ENCODE measurements around the gene CLEC2A.

CLEC2A gene

DNA sequence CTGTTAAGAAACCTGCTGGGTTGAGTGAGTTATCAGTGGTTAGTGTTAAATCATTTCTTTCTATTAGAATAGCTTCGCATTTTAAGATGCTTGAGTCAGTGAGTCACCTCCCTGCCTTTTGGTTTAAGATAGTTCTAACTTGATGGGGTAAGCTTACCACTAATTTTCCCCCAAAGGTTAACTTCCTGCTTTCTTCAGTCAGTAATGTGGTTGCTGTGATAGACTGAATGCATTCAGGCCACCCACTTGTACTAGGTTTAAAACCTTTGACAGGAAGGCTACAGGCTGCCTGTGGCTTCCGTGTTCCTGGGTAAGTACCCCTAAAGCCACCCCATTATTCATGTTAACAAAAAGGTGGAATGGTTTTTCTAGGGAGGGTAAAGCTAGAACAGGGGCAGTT is 25.3 kb downstream of the CLEC2A start:
- Histone ChIP-seq H2BK120ac (ENCODE audit: low read depth, low read length) (no peak overlapping the region), H3K4me3 (ENCODE audit: insufficient read depth in 1 of 2, low read depth in 1 of 2, low read length in 2 of 2) (no peak overlapping the region), H3K23ac (ENCODE audit: low read length in 2 of 2) (no peak overlapping the region), H3K79me1 (replicated peaks; ENCODE audit: low read length, poor library complexity, severe bottlenecking) (no peaks in the 10 kb centered on the region), H3K18ac (ENCODE audit: low read depth in 1 of 2, low read length in 2 of 2) (no peak overlapping the region), H3K9ac (ENCODE audit: low read length) (no peak overlapping the region), H3K4me1 (ENCODE audit: control insufficient read depth, insufficient read depth, low read depth, low read length) (no peaks in the 10 kb centered on the region), H3K36me3 (ENCODE audit: control insufficient read depth in 1 of 2, insufficient read depth in 2 of 2, low read depth in 1 of 2, low read length in 2 of 2) (no peaks in the 10 kb centered on the region), H2BK12ac (ENCODE audit: low read length in 2 of 2) (no peak overlapping the region), H3K27me3 (ENCODE audit: control insufficient read depth in 1 of 2, insufficient read depth in 1 of 2, low read length in 2 of 2) (no peaks in the 10 kb centered on the region), H4K8ac (ENCODE audit: low read length) (no peak overlapping the region), H2BK15ac (ENCODE audit: low read depth, poor library complexity, severe bottlenecking) (peak overlapping the region; percentile 46), H4K91ac (ENCODE audit: low read length) (no peak overlapping the region), H2AK5ac (ENCODE audit: low read length, severe bottlenecking) (no peak overlapping the region), H3K4me2 (ENCODE audit: low read length, poor library complexity, severe bottlenecking) (no peak overlapping the region), H2BK5ac (ENCODE audit: low read depth, low read length, poor library complexity, severe bottlenecking) (no peak overlapping the region), H3K4ac (ENCODE audit: low read depth in 1 of 2, low read length in 2 of 2) (no peak overlapping the region), H2AFZ (ENCODE audit: low read depth, low read length) (no peak overlapping the region), H3K27ac (ENCODE audit: low read length, poor library complexity, severe bottlenecking) (no peak overlapping the region), H3K14ac (ENCODE audit: low read length in 2 of 2) (no peak overlapping the region), H3K9me3 (ENCODE audit: control insufficient read depth, low read length) (peaks cover 39% of the 10 kb centered on the region)
- no peak for DNase-seq
- WGBS: 100% methylated on average over 1 of the region's 2 CpGs

DNA sequence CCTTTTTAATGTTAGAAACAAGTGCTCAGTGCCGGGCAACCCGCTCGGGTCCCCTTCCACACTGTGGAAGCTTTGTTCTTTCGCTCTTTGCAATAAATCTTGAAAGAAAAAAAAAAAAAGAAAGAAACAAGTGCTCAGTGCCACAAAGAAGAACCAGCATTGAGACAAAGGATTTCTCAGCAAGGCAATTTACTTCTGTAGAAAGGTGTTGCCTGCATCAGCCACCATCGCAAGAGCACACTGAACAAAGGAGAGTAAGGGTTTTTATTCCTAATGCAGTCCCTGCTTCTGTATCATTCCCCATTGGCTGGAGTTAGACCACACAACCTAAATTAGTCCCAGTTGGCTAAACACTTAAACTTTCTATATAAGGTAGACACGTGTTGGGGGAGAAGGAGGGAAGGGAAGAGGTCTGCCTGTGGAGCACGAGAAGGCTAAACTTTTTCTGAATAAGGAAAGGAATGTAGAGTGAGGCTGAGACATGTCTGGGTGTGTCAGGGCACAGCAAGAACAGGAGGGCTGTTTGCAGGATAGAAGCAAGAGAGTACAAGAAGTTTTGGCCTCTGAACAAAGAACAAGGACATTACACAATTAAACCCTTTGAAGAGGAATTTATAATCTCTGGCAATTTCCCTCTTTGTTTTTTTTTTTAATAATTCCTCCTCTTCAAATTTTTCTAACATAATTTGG is 29.5 kb downstream of the CLEC2A start:
- Histone ChIP-seq H2BK5ac (ENCODE audit: low read depth, low read length, poor library complexity, severe bottlenecking) (no peak overlapping the region), H3K14ac (ENCODE audit: low read length in 2 of 2) (no peak overlapping the region), H3K9ac (ENCODE audit: low read length) (no peak overlapping the region), H2AFZ (ENCODE audit: low read depth, low read length) (no peak overlapping the region), H2AK5ac (ENCODE audit: low read length, severe bottlenecking) (no peak overlapping the region), H3K23ac (ENCODE audit: low read length in 2 of 2) (no peak overlapping the region), H3K36me3 (ENCODE audit: control insufficient read depth in 1 of 2, insufficient read depth in 2 of 2, low read depth in 1 of 2, low read length in 2 of 2) (no peaks in the 10 kb centered on the region), H3K4me3 (ENCODE audit: insufficient read depth in 1 of 2, low read depth in 1 of 2, low read length in 2 of 2) (no peak overlapping the region), H3K9me3 (ENCODE audit: control insufficient read depth, low read length) (peaks cover 6% of the 10 kb centered on the region), H3K18ac (ENCODE audit: low read depth in 1 of 2, low read length in 2 of 2) (no peak overlapping the region), H2BK120ac (ENCODE audit: low read depth, low read length) (no peak overlapping the region), H3K27ac (ENCODE audit: low read length, poor library complexity, severe bottlenecking) (no peak overlapping the region), H3K79me1 (replicated peaks; ENCODE audit: low read length, poor library complexity, severe bottlenecking) (no peaks in the 10 kb centered on the region), H3K27me3 (ENCODE audit: control insufficient read depth in 1 of 2, insufficient read depth in 1 of 2, low read length in 2 of 2) (no peaks in the 10 kb centered on the region), H3K4me2 (ENCODE audit: low read length, poor library complexity, severe bottlenecking) (no peak overlapping the region), H2BK15ac (ENCODE audit: low read depth, poor library complexity, severe bottlenecking) (no peak overlapping the region), H4K8ac (ENCODE audit: low read length) (no peak overlapping the region), H4K91ac (ENCODE audit: low read length) (no peak overlapping the region), H3K4me1 (ENCODE audit: control insufficient read depth, insufficient read depth, low read depth, low read length) (no peaks in the 10 kb centered on the region), H2BK12ac (ENCODE audit: low read length in 2 of 2) (no peak overlapping the region), H3K4ac (ENCODE audit: low read depth in 1 of 2, low read length in 2 of 2) (no peak overlapping the region)
- no peak for DNase-seq
- 85% methylated on average over 6 of the region's 7 CpGs for WGBS

DNA sequence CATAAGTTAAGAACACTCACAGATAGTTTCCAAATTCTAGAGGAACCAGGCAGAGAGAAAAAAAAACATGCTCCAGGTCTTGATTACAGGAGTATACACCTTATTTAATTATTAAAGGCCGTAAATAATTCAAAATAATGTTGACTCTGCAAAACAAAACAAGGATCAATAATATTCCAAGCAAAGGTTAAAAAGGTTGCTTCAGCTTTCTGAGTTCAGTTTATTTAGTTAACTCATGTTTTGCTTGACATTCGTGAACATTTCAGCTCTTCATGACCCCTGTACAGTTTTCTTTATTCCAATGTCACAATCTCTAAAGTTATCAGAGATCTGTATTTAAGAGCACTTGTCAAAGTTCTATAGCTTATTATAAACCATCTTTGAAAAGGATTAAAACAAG is 31.2 kb downstream of the CLEC2A start:
- H3K14ac ChIP-seq (ENCODE audit: low read length in 2 of 2): no peak overlapping the region
- no CpG with 5 or more reads among the region's 2 CpGs for WGBS

DNA sequence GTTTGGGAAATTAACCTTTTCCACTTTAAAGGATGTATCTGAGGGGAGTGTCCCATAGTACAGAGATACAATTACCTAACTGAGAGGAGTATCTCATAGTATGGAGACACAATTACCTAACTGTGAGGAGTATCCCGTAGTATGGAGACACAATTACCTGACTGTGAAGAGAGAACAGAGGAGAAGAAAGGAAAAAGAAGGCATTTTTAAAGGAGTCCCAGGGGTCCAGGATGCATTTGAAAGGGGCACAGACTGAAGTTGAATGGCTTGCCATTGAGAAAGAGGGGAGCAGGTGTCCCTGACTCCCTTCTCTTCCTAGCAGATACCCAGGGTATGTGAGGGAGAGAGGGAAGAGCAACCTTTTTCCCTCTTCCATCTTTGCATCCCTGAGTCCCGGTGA is 33.0 kb downstream of the CLEC2A start:
- H4K8ac ChIP-seq (ENCODE audit: low read length): peak overlapping the region; percentile 15
- H3K9me3 ChIP-seq (ENCODE audit: control insufficient read depth, low read length): peaks cover 5% of the 10 kb centered on the region
- no peak overlapping the region for H3K9ac ChIP-seq (ENCODE audit: low read length)
- no peak overlapping the region for H2AK5ac ChIP-seq (ENCODE audit: low read length, severe bottlenecking)
- H3K14ac ChIP-seq (ENCODE audit: low read length in 2 of 2): no peak overlapping the region
- no peak overlapping the region for H2BK12ac ChIP-seq (ENCODE audit: low read length in 2 of 2)
- no peak for DNase-seq
- no peak overlapping the region for H2BK5ac ChIP-seq (ENCODE audit: low read depth, low read length, poor library complexity, severe bottlenecking)
- 97% methylated on average over 2 of the region's 2 CpGs for WGBS
- H3K27ac ChIP-seq (ENCODE audit: low read length, poor library complexity, severe bottlenecking): no peak overlapping the region
- no peak overlapping the region for H3K4me2 ChIP-seq (ENCODE audit: low read length, poor library complexity, severe bottlenecking)
- H2AFZ ChIP-seq (ENCODE audit: low read depth, low read length): no peak overlapping the region
- H3K4me1 ChIP-seq (ENCODE audit: control insufficient read depth, insufficient read depth, low read depth, low read length): no peaks in the 10 kb centered on the region
- no peak overlapping the region for H3K4ac ChIP-seq (ENCODE audit: low read depth in 1 of 2, low read length in 2 of 2)
- H2BK120ac ChIP-seq (ENCODE audit: low read depth, low read length): no peak overlapping the region
- H3K27me3 ChIP-seq (ENCODE audit: control insufficient read depth in 1 of 2, insufficient read depth in 1 of 2, low read length in 2 of 2): no peaks in the 10 kb centered on the region
- no peak overlapping the region for H2BK15ac ChIP-seq (ENCODE audit: low read depth, poor library complexity, severe bottlenecking)
- no peak overlapping the region for H3K18ac ChIP-seq (ENCODE audit: low read depth in 1 of 2, low read length in 2 of 2)
- H3K79me1 ChIP-seq (replicated peaks; ENCODE audit: low read length, poor library complexity, severe bottlenecking): no peaks in the 10 kb centered on the region
- no peak overlapping the region for H3K4me3 ChIP-seq (ENCODE audit: insufficient read depth in 1 of 2, low read depth in 1 of 2, low read length in 2 of 2)
- no peaks in the 10 kb centered on the region for H3K36me3 ChIP-seq (ENCODE audit: control insufficient read depth in 1 of 2, insufficient read depth in 2 of 2, low read depth in 1 of 2, low read length in 2 of 2)
- no peak overlapping the region for H3K23ac ChIP-seq (ENCODE audit: low read length in 2 of 2)
- H4K91ac ChIP-seq (ENCODE audit: low read length): no peak overlapping the region

More for the DNA sequence above, 31.2 kb downstream of the CLEC2A start:
- Histone ChIP-seq H3K23ac (ENCODE audit: low read length in 2 of 2) (no peak overlapping the region), H3K4ac (ENCODE audit: low read depth in 1 of 2, low read length in 2 of 2) (no peak overlapping the region), H4K91ac (ENCODE audit: low read length) (no peak overlapping the region), H2BK5ac (ENCODE audit: low read depth, low read length, poor library complexity, severe bottlenecking) (no peak overlapping the region), H2BK15ac (ENCODE audit: low read depth, poor library complexity, severe bottlenecking) (no peak overlapping the region), H3K79me1 (replicated peaks; ENCODE audit: low read length, poor library complexity, severe bottlenecking) (no peaks in the 10 kb centered on the region), H3K4me3 (ENCODE audit: insufficient read depth in 1 of 2, low read depth in 1 of 2, low read length in 2 of 2) (no peak overlapping the region), H3K9ac (ENCODE audit: low read length) (no peak overlapping the region), H3K4me1 (ENCODE audit: control insufficient read depth, insufficient read depth, low read depth, low read length) (no peaks in the 10 kb centered on the region), H3K9me3 (ENCODE audit: control insufficient read depth, low read length) (peaks cover 5% of the 10 kb centered on the region), H3K4me2 (ENCODE audit: low read length, poor library complexity, severe bottlenecking) (no peak overlapping the region), H2AK5ac (ENCODE audit: low read length, severe bottlenecking) (no peak overlapping the region), H2BK120ac (ENCODE audit: low read depth, low read length) (no peak overlapping the region), H2BK12ac (ENCODE audit: low read length in 2 of 2) (no peak overlapping the region), H2AFZ (ENCODE audit: low read depth, low read length) (no peak overlapping the region), H3K18ac (ENCODE audit: low read depth in 1 of 2, low read length in 2 of 2) (no peak overlapping the region), H3K27me3 (ENCODE audit: control insufficient read depth in 1 of 2, insufficient read depth in 1 of 2, low read length in 2 of 2) (no peaks in the 10 kb centered on the region), H4K8ac (ENCODE audit: low read length) (no peak overlapping the region), H3K36me3 (ENCODE audit: control insufficient read depth in 1 of 2, insufficient read depth in 2 of 2, low read depth in 1 of 2, low read length in 2 of 2) (no peaks in the 10 kb centered on the region), H3K27ac (ENCODE audit: low read length, poor library complexity, severe bottlenecking) (no peak overlapping the region)
- DNase-seq: no peak
